H9 (cell line): ENCODE data around the gene PRKAG2. TPM values are rescaled to one million over a fixed set of nuclear protein-coding genes. Genes with fewer than 3 reads are reported as not detected.

Experiments used
- DNase-seq: peaks from one replicate; pipeline ENCODE4 v3.0.0-alpha.2; 2017
- H2AFZ ChIP-seq: one replicate; pipeline ENCODE4 v1.6.1; 2013; ENCODE audit warnings: mild to moderate bottlenecking, low read length, control low read depth, moderate library complexity
- H2AK5ac ChIP-seq: 2 replicates; pipeline ENCODE4 v1.6.1; 2013; ENCODE audit warnings: low read length, control low read depth, mixed read lengths; ENCODE audit not compliant: insufficient read length
- H2BK120ac ChIP-seq: one replicate; pipeline ENCODE4 v1.6.1; 2013; ENCODE audit warnings: low read depth, mild to moderate bottlenecking, low read length, control low read depth, inconsistent platforms; ENCODE audit not compliant: poor library complexity, severe bottlenecking
- H2BK12ac ChIP-seq: 2 replicates; pipeline ENCODE4 v1.6.1; 2013; ENCODE audit warnings: low read length, control low read depth, mixed read lengths, low read depth; ENCODE audit not compliant: insufficient read length
- H2BK15ac ChIP-seq: 2 replicates; pipeline ENCODE4 v1.6.1; 2013; ENCODE audit warnings: low read depth, low read length, control low read depth
- H2BK20ac ChIP-seq: one replicate; pipeline ENCODE4 v1.6.1; 2013; ENCODE audit warnings: low read depth, mild to moderate bottlenecking, low read length, control low read depth, inconsistent platforms; ENCODE audit not compliant: poor library complexity, severe bottlenecking
- H2BK5ac ChIP-seq: 2 replicates; pipeline ENCODE4 v1.6.1; 2013; ENCODE audit warnings: low read length, control low read depth, mixed read lengths; ENCODE audit not compliant: insufficient read length
- H3K14ac ChIP-seq: 2 replicates; pipeline ENCODE4 v1.6.1; 2013; ENCODE audit warnings: low read length, control low read depth; ENCODE audit not compliant: insufficient read depth
- H3K18ac ChIP-seq: 2 replicates; pipeline ENCODE4 v1.6.1; 2013; ENCODE audit warnings: low read depth, mild to moderate bottlenecking, mixed read lengths, low read length, control low read depth; ENCODE audit not compliant: insufficient read length
- H3K23ac ChIP-seq: 2 replicates; pipeline ENCODE4 v1.6.1; 2013; ENCODE audit warnings: low read length, control low read depth, mixed read lengths, low read depth; ENCODE audit not compliant: insufficient read length
- H3K23me2 ChIP-seq: 2 replicates; pipeline ENCODE4 v1.6.1; 2013; ENCODE audit warnings: low read depth, mild to moderate bottlenecking, mixed read lengths, low read length, control low read depth; ENCODE audit not compliant: insufficient read length, poor library complexity, severe bottlenecking
- H3K27ac ChIP-seq: 2 replicates; pipeline ENCODE4 v1.5.1; 2013; ENCODE audit warnings: low read length, control low read depth, mixed read lengths, low read depth; ENCODE audit not compliant: insufficient read length
- H3K27me3 ChIP-seq: 2 replicates; pipeline ENCODE4 v1.6.1; 2013; ENCODE audit warnings: low read length, control low read depth, inconsistent platforms; ENCODE audit not compliant: insufficient read depth
- H3K4ac ChIP-seq: 2 replicates; pipeline ENCODE4 v1.6.1; 2013; ENCODE audit warnings: low read depth, mild to moderate bottlenecking, control low read depth, inconsistent platforms, low read length, moderate library complexity
- H3K4me1 ChIP-seq: 2 replicates; pipeline ENCODE4 v1.6.1; 2013; ENCODE audit warnings: low read length, control low read depth, inconsistent platforms; ENCODE audit not compliant: insufficient read depth
- H3K4me2 ChIP-seq: 2 replicates; pipeline ENCODE4 v1.6.1; 2013; ENCODE audit warnings: low read length, control low read depth, mixed read lengths; ENCODE audit not compliant: insufficient read length, insufficient read depth
- H3K56ac ChIP-seq: 2 replicates; pipeline ENCODE4 v1.6.1; 2013; ENCODE audit warnings: low read depth, mild to moderate bottlenecking, mixed read lengths, low read length, control low read depth; ENCODE audit not compliant: insufficient read length
- H3K79me1 ChIP-seq: 2 replicates; pipeline ENCODE4 v1.6.1; 2013; ENCODE audit warnings: low read depth, mild to moderate bottlenecking, moderate library complexity, low read length, control low read depth, inconsistent platforms; ENCODE audit not compliant: insufficient read depth, poor library complexity, severe bottlenecking
- H3K79me2 ChIP-seq: 2 replicates; pipeline ENCODE4 v1.6.1; 2013; ENCODE audit warnings: low read length, control low read depth, inconsistent platforms; ENCODE audit not compliant: insufficient read depth
- H3K9ac ChIP-seq: 2 replicates; pipeline ENCODE4 v1.6.1; 2013; ENCODE audit warnings: low read length, control low read depth, mixed read lengths; ENCODE audit not compliant: insufficient read length; ENCODE audit errors: extremely low read depth
- H3K9me3 ChIP-seq: one replicate; pipeline ENCODE4 v1.6.1; 2013; ENCODE audit warnings: low read depth, low read length, inconsistent platforms; ENCODE audit not compliant: control insufficient read depth
- H3T11ph ChIP-seq: one replicate; pipeline ENCODE4 v1.6.1; 2013; ENCODE audit warnings: mild to moderate bottlenecking, low read length, control low read depth, inconsistent platforms
- H4K20me1 ChIP-seq: one replicate; pipeline ENCODE4 v1.6.1; 2013; ENCODE audit not compliant: control insufficient read depth, insufficient read length, insufficient read depth
- H4K5ac ChIP-seq: 2 replicates; pipeline ENCODE4 v1.6.1; 2013; ENCODE audit warnings: low read depth, mild to moderate bottlenecking, mixed read lengths, low read length, control low read depth; ENCODE audit not compliant: insufficient read length
- H4K8ac ChIP-seq: replicated peaks from 2 replicates; pipeline ENCODE4 v1.6.1; 2013; ENCODE audit warnings: low read length, control low read depth, mixed read lengths, low read depth; ENCODE audit not compliant: insufficient read length
- H4K91ac ChIP-seq: 2 replicates; pipeline ENCODE4 v1.6.1; 2013; ENCODE audit warnings: low read depth, mild to moderate bottlenecking, moderate library complexity, mixed read lengths, low read length, control low read depth; ENCODE audit not compliant: insufficient read length
- H3K27ac Mint-ChIP-seq, 3 experiments: 2 replicates in 2 of 3; 3 replicates in 1 of 3; pipeline ENCODE4 v1.8.0; 2020 to 2021; ENCODE audit warnings: mixed read lengths in 3 of 3, mild to moderate bottlenecking in 1 of 3, moderate library complexity in 1 of 3
- H3K27me3 Mint-ChIP-seq: 2 replicates; pipeline ENCODE4 v1.8.0; 2021; ENCODE audit warnings: low read depth, mild to moderate bottlenecking, moderate library complexity, mixed read lengths
- H3K36me3 Mint-ChIP-seq, 3 experiments: 2 replicates in 2 of 3; 3 replicates in 1 of 3; pipeline ENCODE4 v1.8.0; 2020 to 2021; ENCODE audit warnings: low read depth in 3 of 3, mixed read lengths in 3 of 3; ENCODE audit not compliant: insufficient read depth in 1 of 3
- H3K4me1 Mint-ChIP-seq, 2 experiments: 2 replicates each; pipeline ENCODE4 v1.8.0; 2020; ENCODE audit warnings: mixed read lengths in 2 of 2
- H3K4me3 Mint-ChIP-seq, 2 experiments: 2 replicates in 1 of 2; 3 replicates in 1 of 2; pipeline ENCODE4 v1.8.0; 2020 to 2021; ENCODE audit warnings: mild to moderate bottlenecking in 2 of 2, mixed read lengths in 2 of 2, moderate library complexity in 1 of 2
- H3K9me3 Mint-ChIP-seq, 2 experiments: 2 replicates in 1 of 2; 3 replicates in 1 of 2; pipeline ENCODE4 v1.8.0; 2020; ENCODE audit warnings: mild to moderate bottlenecking in 2 of 2, mixed read lengths in 2 of 2, moderate library complexity in 1 of 2
- CTCF ChIP-seq: fragments of 200-600 bp; sonication (generic); conservative IDR thresholded peaks from 3 replicates; pipeline ENCODE4 v1.8.0; 2021; ENCODE audit warnings: antibody characterized with exemption, mild to moderate bottlenecking
- WGBS: extraction: QIAGEN DNeasy Blood & Tissue Kit; methylation state at CpG from one replicate; pipeline ENCODE4 v1.1.7; 2013; ENCODE audit warnings: missing lambda C conversion rate, low lambda C conversion rate, mixed read lengths; ENCODE audit not compliant: insufficient read length; ENCODE audit errors: extremely low coverage; 5-methylcytosine and 5-hydroxymethylcytosine counted together
- total RNA-seq: library from RNA; stranded (reverse); gene quantifications from 2 replicates; pipeline ENCODE4 v1.2.1, GENCODE V29; 2021

The PRKAG2 gene
- total RNA-seq, 1 experiment from 2014 or later: 11.8 TPM

GRCh38 chr7:151579644-151580043 lies 297.3 kb downstream of the PRKAG2 start:
- H3K9ac ChIP-seq: no peak overlapping the region
- no peak for TF ChIP-seq CTCF
- Mint-ChIP-seq H3K9me3 (peaks cover 17 to 27% of the 10 kb centered on the region in 2 experiments), H3K4me3 (no peak overlapping the region), H3K27ac (no peak overlapping the region), H3K27me3 (no peaks in the 10 kb centered on the region), H3K36me3 (peaks cover 5 to 13% (median 6%) of the 10 kb centered on the region in 3 experiments; a peak in 6 of 7 replicates), H3K4me1 (no peaks in the 10 kb centered on the region)
- H4K8ac ChIP-seq: no peak overlapping the region
- no peaks in the 10 kb centered on the region for H3K4me1 ChIP-seq
- H3K4ac ChIP-seq: no peak overlapping the region
- H3K4me2 ChIP-seq: no peak overlapping the region
- H2BK20ac ChIP-seq: no peak overlapping the region
- no peak overlapping the region for H3K14ac ChIP-seq
- H3K23me2 ChIP-seq: no peaks in the 10 kb centered on the region
- DNase-seq: no peak
- H3K23ac ChIP-seq: no peak overlapping the region
- no peak overlapping the region for H2BK15ac ChIP-seq
- H4K91ac ChIP-seq: no peak overlapping the region
- H3T11ph ChIP-seq: no peak overlapping the region
- no peak overlapping the region for H2AFZ ChIP-seq
- H3K27ac ChIP-seq: no peak overlapping the region
- H3K79me1 ChIP-seq: no peaks in the 10 kb centered on the region
- no peaks in the 10 kb centered on the region for H3K79me2 ChIP-seq
- H3K18ac ChIP-seq: no peak overlapping the region
- H2BK5ac ChIP-seq: no peak overlapping the region
- H2BK120ac ChIP-seq: no peak overlapping the region
- H4K20me1 ChIP-seq: no peaks in the 10 kb centered on the region
- H2AK5ac ChIP-seq: no peak overlapping the region
- H4K5ac ChIP-seq: no peak overlapping the region
- WGBS: no CpG with 5 or more reads among the region's 2 CpGs
- no peak overlapping the region for H2BK12ac ChIP-seq
- no peaks in the 10 kb centered on the region for H3K9me3 ChIP-seq
- no peaks in the 10 kb centered on the region for H3K27me3 ChIP-seq
- no peak overlapping the region for H3K56ac ChIP-seq
